NCI-H748 treated with DMSO at 0.1 percent for 48 hours (cell line): ENCODE results near the gene RNF224.
"Not testable (repeated sequence)": the region's sequence is repeated elsewhere in the genome, so short reads cannot be mapped to it uniquely, and the experiment has no call there.

Experiments
- DNase-seq: peaks from one replicate; lab custom pipeline; 2025; lab: John Stamatoyannopoulos, UW

The RNF224 gene

DNA sequence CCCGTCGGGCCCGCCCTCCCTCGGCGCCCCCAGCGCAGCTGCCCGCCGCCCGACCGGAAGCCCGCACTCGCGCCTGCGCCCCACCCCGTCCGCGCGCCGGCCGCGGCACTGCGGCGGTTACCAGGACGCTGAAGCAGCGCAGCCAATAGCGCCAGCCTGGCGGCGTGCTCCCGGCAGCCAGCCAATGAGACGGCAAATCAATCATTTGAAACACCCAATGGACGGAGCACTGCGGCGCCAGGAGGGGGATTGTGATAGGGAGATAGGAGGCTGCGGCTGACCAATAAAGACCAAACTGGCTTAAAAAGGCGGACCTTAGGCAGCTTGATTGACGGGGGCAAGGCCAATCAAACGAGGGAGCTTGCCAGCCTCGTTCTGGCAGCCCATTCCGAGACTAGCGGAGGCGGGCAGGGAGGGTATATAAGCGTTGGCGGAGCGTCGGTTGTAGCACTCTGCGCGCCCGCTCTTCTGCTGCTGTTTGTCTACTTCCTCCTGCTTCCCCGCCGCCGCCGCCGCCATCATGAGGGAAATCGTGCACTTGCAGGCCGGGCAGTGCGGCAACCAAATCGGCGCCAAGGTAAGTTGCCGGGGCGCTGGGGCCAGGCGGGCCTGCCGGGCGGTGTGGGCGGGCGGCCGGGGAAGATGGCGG lies 13.7 kb downstream of the RNF224 start, which contains the start of gene TUBB4B:
Gene TUBB4B (plus strand): TSS at position 447 of the 649 bp plus-strand sequence. CDS start 74 bp downstream, at position 521.
- DNase-seq = peak; percentile 99

GRCh38 chr9:137241490-137242268 lies 14.4 kb downstream of the RNF224 start:
- DNase-seq = no peak

DNA sequence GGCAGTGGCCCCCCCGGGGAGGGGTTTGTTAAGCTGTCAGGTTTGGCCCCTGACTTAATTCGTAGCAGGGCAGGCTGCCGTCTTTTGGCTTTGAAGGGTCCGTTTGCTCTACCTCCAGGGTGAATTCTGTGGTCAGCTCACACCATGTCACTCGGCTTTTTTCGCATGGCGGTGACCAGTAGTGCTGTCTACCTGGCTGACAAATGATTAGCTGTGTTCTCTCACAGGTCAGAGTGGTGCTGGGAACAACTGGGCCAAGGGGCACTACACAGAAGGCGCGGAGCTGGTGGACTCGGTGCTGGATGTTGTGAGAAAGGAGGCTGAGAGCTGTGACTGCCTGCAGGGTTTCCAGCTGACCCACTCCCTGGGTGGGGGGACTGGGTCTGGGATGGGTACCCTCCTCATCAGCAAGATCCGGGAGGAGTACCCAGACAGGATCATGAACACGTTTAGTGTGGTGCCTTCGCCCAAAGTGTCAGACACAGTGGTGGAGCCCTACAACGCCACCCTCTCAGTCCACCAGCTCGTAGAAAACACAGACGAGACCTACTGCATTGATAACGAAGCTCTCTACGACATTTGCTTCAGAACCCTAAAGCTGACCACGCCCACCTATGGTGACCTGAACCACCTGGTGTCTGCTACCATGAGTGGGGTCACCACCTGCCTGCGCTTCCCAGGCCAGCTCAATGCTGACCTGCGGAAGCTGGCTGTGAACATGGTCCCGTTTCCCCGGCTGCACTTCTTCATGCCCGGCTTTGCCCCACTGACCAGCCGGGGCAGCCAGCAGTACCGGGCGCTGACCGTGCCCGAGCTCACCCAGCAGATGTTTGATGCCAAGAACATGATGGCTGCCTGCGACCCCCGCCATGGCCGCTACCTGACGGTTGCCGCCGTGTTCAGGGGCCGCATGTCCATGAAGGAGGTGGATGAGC lies 15.2 kb downstream of the RNF224 start:
- DNase-seq = no peak

GRCh38 chr9:137243266-137243625 lies 15.9 kb downstream of the RNF224 start:
- not testable (repeated sequence) for DNase-seq

DNA sequence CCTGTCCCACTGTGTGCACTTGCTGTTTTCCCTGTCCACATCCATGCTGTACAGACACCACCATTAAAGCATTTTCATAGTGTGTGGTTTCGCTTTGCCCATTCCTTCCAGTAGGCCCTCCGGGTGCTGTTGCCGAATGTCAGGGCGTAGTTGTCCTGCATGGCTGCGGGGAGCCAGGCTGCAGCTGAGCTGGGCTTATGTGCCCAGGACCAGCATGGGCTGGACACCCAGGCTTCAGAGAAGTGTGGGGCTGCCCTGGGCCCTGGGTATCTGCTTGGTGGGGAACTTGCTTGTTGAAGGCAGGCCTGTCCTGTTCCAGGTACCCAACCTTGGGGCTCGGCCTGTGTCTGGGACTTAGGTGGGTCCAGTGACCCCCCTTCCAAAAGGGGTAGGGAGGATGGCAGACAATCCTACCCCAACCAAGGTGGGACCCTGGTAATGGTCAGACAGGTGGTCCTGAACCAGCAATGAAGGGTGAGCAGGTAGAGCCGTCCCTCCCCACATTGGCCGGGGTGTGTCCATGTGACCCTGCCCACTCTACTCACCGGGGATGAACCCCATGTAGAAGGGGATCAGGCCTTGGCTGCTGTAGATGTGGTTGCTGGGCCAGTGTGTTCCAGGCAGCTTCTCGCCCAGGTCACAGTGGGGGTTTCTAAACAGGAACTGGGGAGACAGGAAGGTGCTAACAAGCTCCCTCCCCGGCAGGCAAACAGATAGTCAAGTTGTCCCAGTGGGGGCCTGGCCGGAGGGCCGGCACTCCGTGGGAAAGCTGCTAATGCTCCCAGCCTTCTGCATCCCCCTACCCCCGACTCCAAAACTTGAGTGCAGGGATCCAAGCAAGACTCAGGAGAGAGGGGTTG lies 16.6 kb downstream of the RNF224 start:
- no peak for DNase-seq

GRCh38 chr9:137244486-137245449 lies 17.5 kb downstream of the RNF224 start:
- DNase-seq = no peak

- DNase-seq = no peak
Observed at GRCh38 chr9:137245450-137246421, 18.4 kb downstream of the RNF224 start.

GRCh38 chr9:137247135-137247915 lies 20.0 kb downstream of the RNF224 start:
- DNase-seq = no peak

- no peak for DNase-seq
Observed at GRCh38 chr9:137247916-137248175, 20.5 kb downstream of the RNF224 start.

GRCh38 chr9:137250329-137251193 lies 23.3 kb downstream of the RNF224 start:
- no peak for DNase-seq

- DNase-seq = no peak
Observed at GRCh38 chr9:137251194-137251461, 23.8 kb downstream of the RNF224 start, which contains the start of gene STPG3. TSS of gene STPG3 (plus strand) at chr9:137251286. CDS start at chr9:137251287, 1 bp downstream.

DNA sequence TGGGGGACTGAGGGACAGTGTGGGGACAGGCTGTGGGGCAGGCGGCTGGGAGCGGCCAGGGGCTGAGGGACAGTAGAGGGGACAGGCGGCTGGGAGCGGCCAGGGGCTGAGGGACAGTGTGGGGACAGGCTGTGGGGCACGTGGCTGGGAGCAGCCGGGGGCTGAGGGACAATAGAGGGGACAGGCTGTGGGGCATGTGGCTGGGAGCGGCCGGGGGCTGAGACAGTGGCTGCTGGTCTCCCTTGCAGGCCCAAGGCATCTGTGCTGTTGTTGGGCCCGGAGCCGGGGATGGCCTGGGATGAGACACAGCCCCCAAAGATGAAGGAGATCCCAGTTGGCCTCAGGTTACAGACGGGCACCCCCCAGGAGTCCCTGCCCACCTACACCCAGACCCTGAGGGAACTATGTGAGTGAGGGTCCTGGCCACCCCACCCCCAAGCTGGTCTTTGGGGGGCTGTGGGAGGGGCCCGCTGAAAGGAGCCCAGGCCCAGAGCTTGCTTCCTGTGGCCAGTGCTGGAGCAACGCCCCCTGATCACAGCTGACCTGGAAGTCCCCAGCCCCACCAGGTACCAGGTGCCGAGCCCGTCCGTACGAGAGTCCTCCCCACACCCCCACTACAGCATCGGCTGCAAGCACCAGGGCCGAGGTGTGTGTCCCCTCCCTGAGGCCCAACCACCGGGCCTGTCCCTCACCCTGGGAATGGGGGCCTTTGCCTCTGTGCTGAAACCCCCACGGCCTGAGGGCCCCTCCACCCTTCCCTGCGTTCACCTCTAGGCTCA lies 24.4 kb downstream of the RNF224 start:
- no peak for DNase-seq

- no peak for DNase-seq
Observed at GRCh38 chr9:137252555-137253506, 25.5 kb downstream of the RNF224 start.

- no peak for DNase-seq
Observed at GRCh38 chr9:137253717-137254623, 26.7 kb downstream of the RNF224 start.
